Measurements from ENCODE around the gene LRMDA.

GRCh38 chr10:75764974-75765788 is 333.8 kb downstream of the LRMDA start:
- TF ChIP-seq ZNF217 (IDR thresholded peaks at IDR 0.05) (no peak), NFXL1 (IDR thresholded peaks at IDR 0.05; ENCODE audit: borderline replicate concordance) (no peak), SREBF1 (IDR thresholded peaks at IDR 0.05; ENCODE audit: low read length) (no peak), SIN3A (IDR thresholded peaks at IDR 0.05; ENCODE audit: low read depth, low read length) (no peak), CEBPB (IDR thresholded peaks at IDR 0.05; ENCODE audit: borderline replicate concordance in 1 of 2, low read depth in 2 of 2, low read length in 2 of 2) (no peak), E4F1 (IDR thresholded peaks at IDR 0.05; ENCODE audit: borderline replicate concordance, partially characterized antibody) (no peak)

All from GM12878 (cell line).